HG03378 (cell line): ENCODE data around the gene MAP3K14.
A peak's percentile ranks its signal among the peaks of the same experiment; 100 is the strongest.

Experiments used
- ATAC-seq: cut with Tn5 transposase; IDR thresholded peaks from one replicate; pipeline ENCODE4 v1.9.1; 2021; ENCODE audit warnings: mild to moderate bottlenecking, moderate library complexity; ENCODE audit not compliant: unreplicated experiment

Gene MAP3K14

DNA sequence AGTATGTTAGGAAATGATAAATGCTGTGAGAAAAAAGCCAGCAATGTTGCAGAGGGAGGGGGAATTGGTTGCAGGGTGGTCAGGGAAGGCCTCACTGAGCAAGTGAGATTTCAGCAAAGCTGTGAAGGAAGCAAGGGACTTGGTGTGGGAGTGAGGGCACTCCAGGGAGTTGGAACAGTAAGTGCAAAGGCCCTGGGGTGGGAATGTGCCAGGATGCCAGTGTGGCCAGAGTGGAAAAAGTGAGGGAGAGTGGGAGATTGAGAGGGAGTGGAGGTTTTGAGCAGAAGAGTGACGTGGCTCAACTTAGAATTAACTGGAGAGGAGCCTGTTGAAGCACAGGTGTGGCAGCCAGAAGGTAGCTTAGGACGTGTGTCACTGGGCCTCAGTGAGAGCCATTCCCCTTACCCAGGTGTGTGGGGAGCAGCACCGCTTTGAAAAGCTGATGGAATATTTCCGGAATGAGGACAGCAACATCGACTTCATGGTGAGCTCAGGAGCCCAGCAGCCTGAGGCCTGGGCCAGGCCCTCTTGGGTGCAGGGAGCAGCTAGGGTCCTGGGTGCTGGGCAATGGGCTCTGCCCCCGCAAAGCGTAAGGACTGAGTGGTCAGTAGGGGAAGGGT is 78.6 kb downstream of the MAP3K14 start:
- ATAC-seq, result no peak

DNA sequence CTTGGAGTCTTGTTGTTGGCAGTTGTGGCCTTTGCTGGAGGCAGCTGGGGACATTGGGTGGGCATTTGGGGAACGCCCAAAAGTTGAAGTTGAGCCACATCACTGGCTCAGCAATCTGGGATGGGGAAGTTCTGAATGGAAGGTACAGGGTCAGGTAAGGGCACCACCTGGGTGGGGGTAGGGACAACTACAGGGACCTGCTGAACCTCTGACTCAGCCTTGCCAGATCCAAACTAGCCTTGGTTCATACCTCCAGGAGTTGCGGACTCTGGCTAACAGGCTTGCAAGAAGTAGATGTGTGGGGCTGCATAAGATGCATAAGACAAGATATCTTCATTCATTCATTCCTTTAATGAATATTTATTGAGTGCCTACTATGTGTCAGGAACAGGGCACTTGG is 79.1 kb downstream of the MAP3K14 start:
- no peak for ATAC-seq

DNA sequence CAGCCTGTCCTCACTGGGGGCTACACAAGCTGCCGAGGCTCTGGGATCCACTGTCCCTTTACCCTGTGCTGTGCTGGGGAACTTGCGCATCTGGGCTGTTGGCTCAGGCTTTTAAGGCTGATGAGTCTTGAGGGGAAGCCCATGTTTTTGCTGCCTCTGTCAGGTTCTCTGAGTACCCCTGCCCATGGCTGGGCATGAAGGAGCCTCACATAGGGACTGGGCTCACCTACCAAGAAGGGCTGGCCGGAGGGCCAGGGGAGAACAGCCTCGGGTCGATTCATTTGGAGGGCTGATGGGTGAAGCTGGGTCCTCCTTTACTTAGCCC is 80.6 kb downstream of the MAP3K14 start:
- ATAC-seq, result no peak

DNA sequence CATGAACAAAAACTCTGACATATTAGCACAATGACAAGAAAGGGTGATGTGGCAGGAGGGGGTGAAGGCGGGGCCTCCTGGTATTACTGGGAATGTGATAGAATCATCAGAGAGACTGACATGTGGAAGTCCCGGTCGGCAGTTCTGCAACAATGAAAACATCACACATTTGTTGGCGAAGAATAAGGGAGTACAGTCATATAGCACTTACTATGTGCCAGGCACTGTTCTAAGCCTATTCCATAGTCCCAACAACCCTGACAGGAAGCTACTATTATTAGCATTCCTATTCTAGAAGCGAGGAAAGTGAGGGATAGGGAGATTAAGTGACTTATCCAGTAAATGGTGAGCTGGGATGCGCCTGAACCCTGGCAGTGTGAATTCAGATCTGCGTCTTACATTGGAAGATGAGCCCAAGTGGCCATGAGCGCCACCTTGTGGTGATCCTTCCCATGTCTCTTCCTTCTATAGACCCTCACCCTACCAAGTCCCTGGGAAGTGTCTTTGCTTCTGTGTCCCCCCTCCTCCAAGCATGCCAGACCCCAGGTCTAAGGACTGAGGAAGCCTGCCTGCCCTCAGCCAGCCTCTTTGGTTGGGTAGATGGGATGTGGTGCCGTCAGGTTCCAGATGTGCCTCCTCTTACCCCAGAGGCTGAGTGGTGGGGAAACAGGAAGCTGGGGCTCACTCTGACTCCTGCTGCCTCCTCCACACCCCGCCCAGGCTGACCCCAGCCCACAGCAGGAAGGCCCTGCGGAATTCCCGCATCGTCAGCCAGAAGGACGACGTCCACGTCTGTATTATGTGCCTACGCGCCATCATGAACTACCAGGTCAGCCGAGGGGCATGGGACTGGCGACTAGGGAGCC is 81.2 kb downstream of the MAP3K14 start:
- no peak for ATAC-seq

DNA sequence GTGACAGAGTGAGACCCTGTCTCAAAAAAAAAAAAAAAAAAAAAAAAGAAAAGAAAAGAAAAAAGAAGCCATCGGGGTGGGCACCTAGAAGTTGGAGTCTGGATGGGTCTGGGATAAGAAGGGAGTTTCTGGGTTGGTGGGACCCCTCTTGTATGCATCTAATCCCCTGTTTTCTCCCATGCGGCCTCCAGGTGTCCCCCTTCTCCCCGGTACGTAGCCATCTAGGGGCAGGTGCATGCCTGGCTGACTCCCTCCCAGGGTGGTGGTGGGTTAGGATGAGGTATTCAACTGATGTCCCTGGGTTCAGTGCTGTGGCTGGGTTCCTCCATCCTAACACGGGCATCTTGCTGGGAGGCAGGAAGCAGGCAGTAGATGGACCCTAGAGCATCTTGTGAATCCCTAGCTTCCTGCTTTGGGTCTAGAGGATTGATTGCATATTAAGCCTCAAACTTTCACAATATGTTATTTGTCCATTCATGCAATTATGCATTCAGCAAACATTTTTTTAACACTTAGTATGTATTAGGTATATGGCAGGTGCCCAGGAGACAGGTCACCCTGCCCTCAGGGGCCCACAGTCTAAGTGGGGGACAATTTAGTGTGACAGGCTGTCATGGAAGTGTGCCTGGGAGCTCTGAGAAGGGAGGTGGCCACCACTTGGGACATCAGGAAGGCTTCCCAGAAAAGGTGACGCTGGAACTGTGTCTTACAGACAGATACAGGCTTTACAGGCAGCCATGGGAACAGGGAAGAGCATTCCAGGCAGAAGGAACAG is 82.0 kb downstream of the MAP3K14 start:
- ATAC-seq, result no peak

DNA sequence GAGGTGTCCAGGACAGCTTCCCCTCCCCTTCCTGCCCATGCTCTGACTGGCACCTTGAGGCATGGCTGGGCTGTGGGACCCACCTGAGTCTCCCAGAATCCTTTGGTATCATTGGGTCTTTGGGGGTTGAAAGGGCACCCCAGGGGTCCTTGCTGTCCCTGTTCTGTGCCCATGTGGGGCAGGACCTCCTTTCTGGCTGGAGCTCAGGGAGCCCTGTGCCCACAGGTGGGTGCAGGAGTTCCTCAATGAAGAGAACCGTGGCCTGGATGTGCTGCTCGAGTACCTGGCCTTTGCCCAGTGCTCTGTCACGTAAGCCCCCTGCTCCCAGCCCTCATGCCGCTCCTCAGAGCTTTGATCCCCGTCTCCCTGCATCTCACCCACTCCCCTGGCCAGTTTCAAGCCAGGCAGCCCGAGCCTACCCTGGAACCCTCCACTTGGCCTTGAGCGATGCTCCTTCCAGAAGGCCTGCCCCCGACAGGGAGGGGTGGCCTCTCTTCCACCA is 83.3 kb downstream of the MAP3K14 start:
- ATAC-seq, result no peak

DNA sequence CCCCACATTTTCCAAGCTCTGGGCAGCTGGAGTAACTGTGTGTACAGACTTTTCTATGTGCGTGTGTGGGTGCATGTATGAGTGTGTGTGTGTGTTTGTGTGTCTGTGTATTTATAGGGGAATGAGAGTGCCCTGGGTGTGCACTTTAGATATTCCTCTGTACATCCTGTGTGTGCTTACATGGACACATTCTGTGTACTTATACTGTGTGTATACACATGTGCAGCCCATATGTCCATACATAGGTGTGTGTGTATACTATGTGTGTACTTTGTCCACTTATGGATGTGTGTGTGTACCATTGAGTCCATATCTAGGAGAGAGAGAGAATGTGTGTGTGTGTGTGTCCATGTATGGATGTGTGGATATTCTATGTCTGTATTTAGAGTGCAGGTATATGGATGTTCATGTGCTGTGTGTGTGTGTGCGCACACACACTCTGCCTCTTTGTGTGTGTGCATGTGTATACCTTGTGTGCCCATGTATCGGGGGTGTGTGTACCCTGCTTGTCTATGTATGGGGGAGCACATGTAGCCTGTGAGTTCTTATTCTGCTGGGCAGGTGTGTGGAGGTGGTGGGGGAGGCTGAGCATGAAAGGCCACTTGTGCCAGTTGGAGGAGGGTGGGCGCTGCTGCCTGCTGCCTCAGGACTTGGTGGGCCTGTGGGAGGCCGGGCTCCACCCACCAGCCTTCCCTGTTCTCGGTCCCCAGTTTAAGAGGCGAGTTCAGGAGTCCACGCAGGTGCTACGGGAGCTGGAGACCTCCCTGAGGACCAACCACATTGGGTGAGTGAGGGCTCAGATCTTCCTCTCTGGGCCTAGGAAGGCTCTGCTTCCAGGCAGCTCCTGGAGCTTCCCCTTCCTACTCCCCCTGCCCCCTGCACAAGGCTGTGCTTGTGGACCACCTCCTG is 84.1 kb downstream of the MAP3K14 start:
- no peak for ATAC-seq

DNA sequence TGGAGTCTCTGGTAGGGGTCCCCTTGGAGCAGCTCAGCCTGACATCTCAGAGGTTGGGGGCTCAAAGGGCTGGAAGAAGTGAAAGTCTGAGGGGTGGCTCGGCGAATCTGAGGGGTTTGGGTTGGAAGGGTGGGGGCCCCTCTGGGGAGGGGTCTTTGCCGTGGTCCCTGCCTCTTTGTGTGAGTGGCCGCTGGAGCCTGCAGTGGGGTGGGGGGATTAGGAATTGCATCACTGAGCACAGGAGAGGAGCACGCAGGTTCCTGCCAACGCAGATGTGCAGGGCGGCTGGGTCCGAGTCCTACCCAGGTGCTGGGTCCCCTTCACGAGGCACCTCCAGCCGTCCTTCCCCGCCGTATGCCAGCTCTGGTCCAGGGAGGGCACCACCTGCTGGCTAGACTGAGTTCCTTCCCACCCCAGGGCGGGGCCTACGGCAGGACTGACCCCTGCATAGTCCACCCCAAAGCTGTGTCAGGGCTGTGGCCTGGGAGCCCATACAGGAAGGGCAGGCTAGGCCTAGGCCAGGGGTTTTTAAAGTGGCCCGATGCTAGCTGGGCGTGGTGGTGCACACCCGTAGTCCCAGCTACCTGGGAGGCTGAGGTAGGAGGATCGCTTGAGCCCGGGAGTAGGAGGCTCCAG is 85.2 kb downstream of the MAP3K14 start:
- ATAC-seq, result no peak

DNA sequence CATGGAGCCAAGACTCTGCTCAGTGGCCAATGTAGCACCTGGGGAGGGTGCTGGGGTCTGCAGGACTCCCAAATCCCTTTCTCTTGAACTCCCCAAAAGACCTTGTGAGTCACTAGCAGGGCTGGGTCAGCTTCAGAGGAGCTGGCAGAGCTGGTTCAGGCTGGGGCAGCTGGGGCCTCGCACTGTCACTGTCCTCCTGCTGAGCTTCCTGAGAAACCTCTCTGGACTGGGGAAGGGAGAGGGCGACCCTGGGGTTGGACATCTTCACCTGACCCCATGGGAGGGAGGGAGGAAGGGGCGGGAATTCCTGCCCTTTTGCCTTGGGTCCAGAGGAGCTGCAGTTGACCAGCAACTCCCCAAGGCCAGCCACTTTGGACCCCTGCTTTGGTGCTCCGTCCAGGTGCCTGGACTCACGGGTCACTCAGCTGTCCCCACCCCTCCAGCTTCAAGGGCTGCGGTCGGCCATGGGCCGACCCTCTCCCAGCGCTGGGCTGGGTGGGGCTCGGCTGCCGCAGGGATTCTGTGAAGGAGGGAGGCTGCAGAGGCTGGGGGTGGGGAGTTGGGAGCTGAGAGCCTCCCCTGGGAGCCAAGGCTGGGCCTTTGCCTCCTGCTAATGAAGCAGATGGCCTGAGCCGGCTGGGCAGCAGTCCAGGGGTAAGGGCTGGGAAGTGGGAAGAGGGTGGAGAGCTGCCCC is 85.9 kb downstream of the MAP3K14 start:
- no peak for ATAC-seq

DNA sequence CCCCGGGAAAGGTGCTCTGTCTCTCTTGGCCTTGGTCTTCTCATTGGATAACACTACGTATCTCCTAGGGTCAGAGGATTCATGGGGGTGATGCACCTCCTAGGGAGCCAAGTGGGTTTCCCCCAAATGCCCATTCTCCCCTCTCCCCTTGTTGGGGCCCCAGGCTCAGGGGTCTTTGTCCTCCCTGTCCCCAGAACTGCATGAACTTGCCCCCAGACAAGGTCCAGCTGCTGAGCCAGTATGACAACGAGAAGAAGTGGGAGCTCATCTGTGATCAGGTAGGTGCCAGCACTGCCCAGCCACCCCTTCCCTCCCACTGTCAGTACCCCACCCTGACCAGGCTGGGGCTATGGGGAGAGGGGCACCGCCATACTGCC is 86.4 kb downstream of the MAP3K14 start:
- ATAC-seq, result no peak

DNA sequence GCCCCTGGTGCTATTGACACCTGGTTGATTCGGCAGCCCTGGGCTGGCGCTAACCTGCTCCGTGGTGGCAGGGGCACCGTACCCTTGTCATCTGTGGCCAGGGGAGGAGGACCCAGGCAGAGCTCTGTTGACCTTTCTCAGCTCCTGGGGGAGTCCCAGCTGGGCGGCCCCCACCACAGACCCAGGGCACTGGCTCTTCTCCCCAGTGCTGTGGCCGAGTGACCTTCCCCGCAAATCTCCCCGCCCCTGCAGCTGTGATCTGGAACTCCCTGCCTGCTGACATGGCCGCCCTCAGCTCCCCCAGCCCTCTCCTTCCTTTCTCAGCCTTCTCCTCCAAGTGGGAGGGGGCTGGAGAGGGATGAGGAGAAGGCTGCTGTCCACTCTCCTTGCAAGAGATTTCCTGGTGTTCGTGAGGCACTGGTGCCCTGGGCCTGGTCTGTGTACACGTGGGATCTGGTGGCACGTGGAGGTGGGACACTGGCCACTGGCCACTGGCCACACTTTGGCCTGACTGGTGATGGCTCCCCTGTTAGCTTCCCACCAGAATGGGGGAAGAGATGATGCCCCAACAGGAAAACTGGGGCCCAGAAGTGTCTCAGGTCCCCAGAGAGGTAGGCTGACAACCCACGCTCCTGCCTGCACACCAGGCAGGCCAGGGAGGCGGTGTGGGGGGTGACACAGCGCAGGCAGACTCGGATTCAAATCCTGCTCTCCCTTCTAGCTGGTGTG is 87.0 kb downstream of the MAP3K14 start:
- no peak for ATAC-seq

DNA sequence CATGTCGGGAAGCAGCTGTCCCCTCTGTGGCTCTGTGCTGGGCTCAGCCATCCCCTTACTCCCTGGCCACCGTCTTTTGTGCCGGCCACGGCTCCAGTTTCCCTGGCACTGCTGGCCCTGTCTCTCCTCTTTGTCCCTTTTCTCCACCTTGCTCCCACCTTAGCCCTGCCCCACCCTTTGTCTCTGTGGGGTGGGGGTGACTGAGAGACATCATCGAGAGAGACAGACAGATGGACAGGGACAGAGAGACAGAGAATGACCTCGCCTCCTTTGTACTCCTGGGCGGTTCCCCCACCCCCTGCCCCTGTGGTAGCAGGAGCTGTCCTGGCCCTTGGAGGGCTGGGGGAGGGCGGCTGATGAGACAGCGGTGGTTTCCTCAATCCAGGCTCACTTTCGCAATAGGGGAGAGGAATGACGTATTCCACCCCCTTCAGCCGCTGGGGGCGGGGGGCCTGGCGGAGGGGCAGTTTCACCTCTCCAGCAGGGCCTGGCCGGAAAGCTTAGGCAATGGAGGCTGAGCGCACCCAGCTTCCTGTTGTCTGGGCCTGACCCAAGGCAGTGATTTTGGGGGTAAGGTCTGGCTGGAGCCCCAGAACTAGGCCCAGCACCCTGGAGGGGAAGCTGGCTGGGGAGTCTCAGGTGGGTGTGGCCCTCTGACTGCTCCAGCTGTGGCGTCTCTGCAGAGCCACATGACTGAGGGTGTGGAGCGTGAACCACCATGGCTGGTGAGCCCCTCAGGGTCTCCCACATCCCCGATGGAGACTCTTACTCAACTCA is 87.9 kb downstream of the MAP3K14 start:
- no peak for ATAC-seq

DNA sequence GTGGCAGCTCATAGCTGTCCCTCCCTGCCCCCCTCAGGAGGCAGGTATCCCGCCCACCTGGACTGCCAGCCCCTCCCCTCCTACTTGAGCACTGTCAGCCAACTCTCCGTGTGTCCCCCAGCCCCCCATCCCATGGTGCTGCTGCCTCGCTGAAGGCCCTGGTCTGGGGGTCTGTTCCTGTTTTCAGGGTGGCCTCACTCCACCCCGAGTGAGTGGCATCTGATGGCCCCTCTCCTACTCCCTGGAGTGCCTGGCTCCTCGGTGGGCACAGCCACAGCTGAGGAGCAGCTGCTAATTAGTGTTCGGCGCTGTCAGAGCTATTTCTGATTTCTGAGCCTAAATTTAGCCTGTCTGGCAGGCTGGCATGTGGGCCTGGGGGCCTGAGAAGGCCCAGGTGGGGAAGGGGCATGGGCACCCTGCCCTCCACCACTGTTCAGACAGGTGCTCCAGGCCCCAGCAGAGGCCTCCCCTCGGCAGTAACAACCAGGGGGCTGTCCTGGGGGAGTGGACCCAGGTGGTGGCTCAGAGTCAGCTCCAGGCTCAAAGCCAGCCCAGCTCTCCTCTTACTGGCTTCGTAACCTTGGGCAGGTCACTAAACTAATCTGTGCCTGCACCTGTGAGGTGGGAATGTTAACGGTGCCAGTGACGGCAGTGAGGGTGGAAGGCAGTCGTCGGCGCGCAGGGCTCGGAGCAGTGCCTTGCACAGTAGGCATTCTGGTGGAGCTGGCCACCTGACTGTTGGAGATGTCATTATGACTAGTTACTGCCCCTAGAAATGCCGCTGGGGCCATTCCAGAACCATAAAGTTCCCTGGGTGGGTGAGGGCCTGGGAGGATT is 88.7 kb downstream of the MAP3K14 start:
- no peak for ATAC-seq

DNA sequence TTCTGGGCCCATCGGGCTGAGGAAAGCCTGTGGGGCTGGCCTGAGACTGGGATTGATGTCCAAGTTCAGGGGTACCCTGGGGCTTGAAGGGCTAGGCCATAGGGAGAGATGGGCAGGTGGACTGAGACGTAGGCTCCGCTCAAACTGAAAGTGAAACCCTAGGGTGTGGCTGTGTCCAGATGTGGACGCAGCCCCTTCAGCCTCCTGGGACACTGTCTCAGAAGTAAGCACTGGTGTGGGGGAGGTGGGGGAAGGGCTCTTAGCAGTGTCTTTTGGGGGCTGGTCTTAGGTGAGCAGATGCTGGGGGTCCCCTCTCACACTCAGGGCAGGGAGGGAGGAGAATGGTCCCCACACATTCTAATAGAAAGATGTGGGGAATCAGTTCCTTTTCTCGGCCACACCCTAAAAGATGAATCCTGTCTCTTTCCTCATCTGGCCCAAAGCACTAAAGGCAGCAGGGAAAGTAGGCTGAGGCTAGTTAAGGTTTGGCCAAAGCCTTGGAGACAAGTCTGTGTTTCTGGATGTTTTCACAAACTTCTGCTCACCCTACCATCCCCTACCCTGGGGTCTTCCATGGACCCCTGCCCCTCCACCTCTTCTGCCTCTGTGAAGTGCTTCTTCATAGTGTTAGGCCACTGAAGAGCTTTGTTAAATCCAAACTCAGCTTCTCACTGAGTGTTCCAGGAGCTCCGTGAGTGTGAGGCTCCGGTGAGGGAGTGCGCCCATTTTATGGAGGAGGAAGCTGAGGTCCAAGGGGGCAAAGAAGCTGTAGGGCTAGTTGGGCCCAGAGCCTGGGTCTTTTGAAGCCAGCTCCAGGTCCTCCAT is 89.5 kb downstream of the MAP3K14 start:
- no peak for ATAC-seq

DNA sequence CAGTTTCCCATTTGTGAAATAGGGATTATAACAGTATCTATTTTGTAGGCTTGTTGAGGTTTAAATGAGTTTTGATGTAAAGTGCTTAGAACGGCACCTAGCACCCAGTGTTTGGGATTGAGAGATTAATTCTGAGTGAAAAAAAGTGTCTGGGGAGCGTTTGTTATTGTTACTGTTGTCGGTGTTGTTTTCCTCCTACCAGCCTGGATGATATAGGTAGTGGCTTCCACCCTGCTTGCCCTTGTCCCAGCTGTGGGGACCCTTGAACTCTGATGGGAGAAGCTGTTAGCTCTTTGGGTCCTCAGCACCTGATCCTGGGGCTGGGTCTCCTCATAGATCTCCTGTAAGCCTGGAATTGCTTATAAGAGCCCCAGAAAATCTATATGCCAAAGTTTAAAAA is 90.2 kb downstream of the MAP3K14 start:
- no peak for ATAC-seq

DNA sequence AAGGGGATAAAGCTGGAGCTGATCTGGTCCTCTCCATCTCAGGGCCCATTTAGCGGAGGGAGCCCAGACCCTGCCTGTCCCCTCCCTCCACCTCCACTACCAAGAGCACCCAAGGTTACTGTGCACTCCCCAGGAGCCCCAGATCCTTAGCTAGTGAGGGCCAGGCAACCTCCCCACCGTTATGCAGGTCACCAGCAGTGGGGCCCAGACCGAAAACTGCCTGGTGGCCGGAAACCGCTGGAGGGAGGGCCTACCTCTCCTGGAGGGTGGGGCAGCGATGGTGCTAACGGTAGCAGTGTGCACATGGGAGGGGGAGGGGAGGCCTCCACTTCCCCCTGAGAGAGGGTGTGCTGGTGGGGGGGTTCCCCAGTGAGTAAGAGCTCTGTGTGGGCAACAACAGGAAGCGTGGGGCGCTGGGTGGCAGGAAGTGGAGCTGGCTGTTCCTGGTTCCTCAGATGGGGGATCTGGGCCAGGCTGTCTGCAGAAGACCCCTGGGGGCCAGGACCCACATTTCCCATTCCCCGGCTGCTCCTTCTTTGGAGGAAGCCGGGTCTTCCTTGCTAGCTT is 90.8 kb downstream of the MAP3K14 start:
- ATAC-seq, result peak; percentile 33
